ES-I3 (cell line): ENCODE data around the gene ATM.
"Not testable (repeated sequence)": the region's sequence is repeated elsewhere in the genome, so short reads cannot be mapped to it uniquely, and the experiment has no call there.

Experiments
- H3K36me3 ChIP-seq: 2 replicates; pipeline ENCODE4 v1.6.1; 2013; ENCODE audit warnings: mild to moderate bottlenecking, low read length, control low read depth, moderate library complexity; ENCODE audit not compliant: insufficient read depth
- H3K4me1 ChIP-seq: 2 replicates; pipeline ENCODE4 v1.6.1; 2013; ENCODE audit warnings: mild to moderate bottlenecking, control low read depth, low read length; ENCODE audit not compliant: insufficient read depth
- H3K9ac ChIP-seq: 2 replicates; pipeline ENCODE4 v1.6.1; 2013; ENCODE audit warnings: low read depth, mild to moderate bottlenecking, low read length, moderate library complexity
- H3K9me3 ChIP-seq: 2 replicates; pipeline ENCODE4 v1.6.1; 2013; ENCODE audit warnings: mild to moderate bottlenecking, low read length, moderate library complexity; ENCODE audit not compliant: control insufficient read depth, insufficient read depth

ATM gene

DNA sequence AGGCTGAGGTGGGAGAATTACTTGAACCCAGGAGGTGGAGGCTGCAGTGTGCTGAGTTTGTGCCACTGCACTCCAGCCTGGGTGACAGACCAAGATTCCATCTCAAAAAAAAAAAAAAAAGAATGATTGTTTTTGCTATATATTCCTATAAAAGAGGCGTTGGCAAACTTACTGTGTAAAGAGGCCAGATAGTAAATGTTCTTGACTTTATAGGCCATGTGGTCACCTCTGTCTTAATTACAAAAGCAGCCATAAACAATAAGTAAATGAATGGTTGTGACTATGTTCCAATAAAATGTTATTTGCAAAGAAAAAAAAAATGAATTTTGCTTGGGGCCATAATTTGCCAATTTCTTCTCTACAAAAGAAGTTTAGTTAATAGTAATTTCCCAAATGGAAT is 12.3 kb downstream of the ATM start:
- H3K4me1 ChIP-seq = no peaks in the 10 kb centered on the region
- H3K36me3 ChIP-seq = peaks cover 18% of the 10 kb centered on the region
- no peak overlapping the region for H3K9ac ChIP-seq
- no peaks in the 10 kb centered on the region for H3K9me3 ChIP-seq

DNA sequence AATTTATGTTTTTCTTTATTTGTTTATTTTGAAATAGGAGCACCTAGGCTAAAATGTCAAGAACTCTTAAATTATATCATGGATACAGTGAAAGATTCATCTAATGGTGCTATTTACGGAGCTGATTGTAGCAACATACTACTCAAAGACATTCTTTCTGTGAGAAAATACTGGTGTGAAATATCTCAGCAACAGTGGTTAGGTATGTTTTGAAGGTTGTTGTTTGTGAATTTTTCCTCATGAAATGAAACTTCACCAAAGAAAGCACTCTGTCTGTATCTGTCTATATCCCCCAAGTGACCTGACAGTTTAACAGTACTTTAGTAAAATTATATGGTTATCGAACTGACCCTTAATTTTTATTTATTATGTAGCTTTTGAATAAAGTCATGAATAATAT is 12.8 kb downstream of the ATM start:
- no peak overlapping the region for H3K9ac ChIP-seq
- H3K4me1 ChIP-seq = no peaks in the 10 kb centered on the region
- peaks cover 18% of the 10 kb centered on the region for H3K36me3 ChIP-seq
- H3K9me3 ChIP-seq = no peaks in the 10 kb centered on the region

DNA sequence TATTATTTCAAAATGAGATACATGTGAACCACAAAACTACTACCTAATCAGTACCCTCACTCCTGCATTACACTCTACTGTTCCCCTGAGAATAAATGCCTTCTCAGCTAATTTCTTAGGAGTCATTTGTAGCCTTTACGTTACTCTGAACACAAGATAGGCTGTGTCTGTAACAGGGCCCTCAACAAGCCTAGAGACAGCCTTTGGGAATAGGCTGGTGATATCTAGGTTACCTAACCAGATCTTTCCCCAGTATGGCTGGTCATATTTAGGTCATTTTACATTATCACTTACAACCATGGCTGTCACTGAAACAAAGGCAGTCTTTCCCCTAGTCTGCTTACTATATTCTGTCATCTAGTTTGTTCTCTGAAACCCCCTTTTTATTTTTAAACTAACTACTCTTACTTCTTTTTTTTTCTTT is 14.2 kb downstream of the ATM start:
- H3K36me3 ChIP-seq = peaks cover 11% of the 10 kb centered on the region
- no peaks in the 10 kb centered on the region for H3K4me1 ChIP-seq
- no peaks in the 10 kb centered on the region for H3K9me3 ChIP-seq
- no peak overlapping the region for H3K9ac ChIP-seq

DNA sequence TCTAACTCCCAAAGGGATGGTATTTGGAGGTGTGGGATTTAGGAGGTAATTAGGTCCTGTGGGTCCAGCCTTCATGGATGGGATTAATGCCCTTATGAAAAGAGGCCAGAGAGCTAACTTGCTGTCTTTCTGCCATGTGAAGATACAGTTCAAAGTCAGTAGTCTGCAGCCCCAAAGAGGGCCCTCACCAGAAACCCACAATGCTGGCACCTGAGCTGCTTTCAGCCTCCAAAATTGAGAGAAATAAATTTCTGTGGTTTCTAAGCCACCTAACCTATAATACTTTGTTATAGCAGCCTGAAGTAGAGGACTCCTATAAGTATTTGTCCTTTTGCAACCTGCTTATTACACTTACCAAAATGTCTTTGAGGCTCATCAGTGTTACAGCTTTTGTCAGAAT is 16.2 kb downstream of the ATM start:
- Histone ChIP-seq H3K36me3 (peaks cover 11% of the 10 kb centered on the region), H3K4me1 (no peaks in the 10 kb centered on the region), H3K9me3 (no peaks in the 10 kb centered on the region), H3K9ac (no peak overlapping the region)

DNA sequence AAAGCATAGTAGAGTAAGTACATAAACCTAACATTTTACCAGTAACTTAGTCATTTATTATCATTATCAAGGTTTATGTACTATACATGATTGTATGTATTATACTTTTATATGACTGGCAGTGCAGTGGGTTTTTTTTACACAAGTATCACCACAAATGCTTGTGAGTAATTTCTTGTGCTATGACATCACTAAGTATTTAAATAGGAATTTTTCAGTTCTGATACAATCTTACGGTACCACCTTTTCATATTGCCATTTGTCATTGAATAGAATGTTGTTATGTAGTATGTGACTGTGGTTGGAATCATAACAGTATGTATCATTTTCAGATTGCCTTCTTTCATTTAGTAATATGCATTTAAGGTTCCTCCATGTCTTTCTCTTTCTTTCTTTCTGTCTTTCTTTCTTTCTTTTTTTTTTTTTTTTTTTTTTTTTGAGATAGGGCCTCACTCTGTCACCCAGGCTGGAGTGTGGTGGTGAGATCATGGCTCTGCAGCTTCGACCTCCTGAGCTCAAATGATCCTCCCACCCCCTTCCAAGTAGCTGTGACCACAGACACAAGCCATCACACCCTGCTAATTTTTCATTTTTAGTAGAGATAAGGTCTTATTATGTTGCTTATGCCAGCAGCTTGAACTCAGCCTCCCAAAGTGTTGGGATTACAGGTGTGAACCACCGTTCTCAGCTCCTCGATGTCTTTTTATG is 18.6 kb downstream of the ATM start:
- Histone ChIP-seq H3K9me3 (no peaks in the 10 kb centered on the region), H3K9ac (no peak overlapping the region), H3K36me3 (peaks cover 5% of the 10 kb centered on the region; the same call in 1 of the 2 replicates), H3K4me1 (no peaks in the 10 kb centered on the region)

DNA sequence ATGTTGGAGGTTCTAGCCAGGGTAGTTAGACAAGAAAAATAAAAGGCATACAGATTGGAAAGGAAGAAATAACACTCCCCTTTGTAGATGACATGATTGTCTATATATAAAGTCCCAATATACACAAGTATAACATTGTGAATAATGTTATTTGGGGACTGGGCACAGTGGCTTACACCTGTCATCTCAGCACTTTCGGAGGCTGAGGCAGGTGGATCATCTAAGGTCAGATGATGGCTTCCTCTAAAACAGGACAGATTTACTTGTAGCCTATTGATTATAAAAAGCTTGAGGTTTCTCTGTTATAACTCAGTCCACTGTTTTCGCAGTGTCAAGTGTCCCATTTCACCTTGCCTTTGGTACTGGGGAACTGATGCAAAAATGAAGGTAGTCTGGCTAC is 19.6 kb downstream of the ATM start:
- Histone ChIP-seq H3K9ac (no peak overlapping the region), H3K36me3 (peaks cover 3% of the 10 kb centered on the region; the same call in 1 of the 2 replicates), H3K9me3 (no peaks in the 10 kb centered on the region), H3K4me1 (no peaks in the 10 kb centered on the region)

DNA sequence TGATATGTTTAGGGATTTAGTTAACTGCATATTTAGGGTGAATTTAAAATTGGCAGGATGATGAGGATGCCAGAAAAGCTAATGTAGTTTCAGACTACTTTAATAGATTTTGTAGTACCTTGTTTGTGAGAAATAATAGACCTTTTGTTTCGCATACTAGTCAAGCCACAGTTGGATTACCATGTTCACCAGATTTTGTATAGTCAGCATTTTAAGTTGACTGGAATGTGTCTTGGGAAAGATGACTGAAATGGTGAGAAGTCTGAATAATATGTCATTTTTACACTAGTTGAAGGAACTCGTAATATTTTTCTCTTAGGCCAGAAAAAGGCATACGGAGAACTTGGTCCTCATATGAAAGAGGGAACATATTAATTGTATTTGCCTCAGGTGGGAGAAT is 23.4 kb downstream of the ATM start:
- H3K9me3 ChIP-seq = no peaks in the 10 kb centered on the region
- no peaks in the 10 kb centered on the region for H3K4me1 ChIP-seq
- H3K36me3 ChIP-seq = peaks cover 8% of the 10 kb centered on the region
- no peak overlapping the region for H3K9ac ChIP-seq

DNA sequence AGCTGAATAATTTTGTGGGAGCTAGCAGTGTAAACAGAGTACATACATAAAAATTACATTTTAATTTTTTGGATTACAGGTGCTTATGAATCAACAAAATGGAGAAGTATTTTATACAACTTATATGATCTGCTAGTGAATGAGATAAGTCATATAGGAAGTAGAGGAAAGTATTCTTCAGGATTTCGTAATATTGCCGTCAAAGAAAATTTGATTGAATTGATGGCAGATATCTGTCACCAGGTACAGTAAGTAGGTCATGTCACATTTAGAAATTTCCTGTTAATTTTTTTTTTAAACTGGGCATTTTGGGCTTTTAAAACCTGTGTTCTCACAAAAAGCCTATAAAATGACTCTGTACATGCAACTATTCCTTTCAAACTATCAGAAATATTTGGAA is 24.0 kb downstream of the ATM start:
- Histone ChIP-seq H3K9ac (no peak overlapping the region), H3K36me3 (peaks cover 8% of the 10 kb centered on the region), H3K4me1 (no peaks in the 10 kb centered on the region), H3K9me3 (no peaks in the 10 kb centered on the region)

DNA sequence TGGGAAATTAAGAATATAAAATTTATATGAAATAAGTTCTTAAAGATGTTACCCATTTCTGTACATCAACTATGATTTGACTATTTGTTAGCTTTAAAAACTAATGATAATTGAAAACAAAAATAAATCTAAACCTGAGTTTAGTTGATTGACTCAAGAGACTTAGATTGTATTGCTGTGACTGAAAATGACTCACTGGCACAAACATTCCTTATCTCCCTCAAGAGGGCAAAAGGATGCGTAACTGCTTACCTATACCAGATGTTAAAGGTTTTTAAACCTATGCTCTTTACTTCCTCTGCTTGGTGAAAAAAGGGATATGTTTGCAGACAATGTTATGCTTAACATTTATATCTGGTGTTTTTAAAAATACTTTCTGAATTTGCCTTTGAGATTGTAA is 30.3 kb downstream of the ATM start:
- H3K9ac ChIP-seq = no peak overlapping the region
- no peaks in the 10 kb centered on the region for H3K9me3 ChIP-seq
- peaks cover 12% of the 10 kb centered on the region for H3K36me3 ChIP-seq
- no peaks in the 10 kb centered on the region for H3K4me1 ChIP-seq

DNA sequence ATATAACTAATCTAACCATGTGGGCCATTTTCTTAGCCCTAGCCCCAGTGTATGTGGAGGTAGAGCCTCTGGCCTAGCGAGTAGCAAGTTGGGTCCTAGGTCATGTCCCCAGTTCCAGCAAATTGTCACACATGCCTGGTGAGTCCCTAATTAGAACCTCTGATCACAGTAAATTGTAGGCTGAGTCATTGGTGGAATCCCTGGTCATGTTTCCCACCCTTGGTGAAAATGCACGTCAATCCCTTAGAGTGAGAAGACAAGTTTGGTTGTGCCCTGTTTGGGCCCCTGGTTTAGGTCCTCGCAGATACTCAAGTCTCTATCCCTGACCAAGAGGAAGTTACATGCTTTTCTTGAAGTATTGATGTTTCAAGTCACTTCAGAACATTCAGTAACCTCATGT is 46.7 kb downstream of the ATM start:
- no peak overlapping the region for H3K9ac ChIP-seq
- H3K9me3 ChIP-seq = no peaks in the 10 kb centered on the region; the same call in 1 of the 2 replicates
- H3K36me3 ChIP-seq = peaks cover 11% of the 10 kb centered on the region; the same call in 1 of the 2 replicates
- H3K4me1 ChIP-seq = no peaks in the 10 kb centered on the region

DNA sequence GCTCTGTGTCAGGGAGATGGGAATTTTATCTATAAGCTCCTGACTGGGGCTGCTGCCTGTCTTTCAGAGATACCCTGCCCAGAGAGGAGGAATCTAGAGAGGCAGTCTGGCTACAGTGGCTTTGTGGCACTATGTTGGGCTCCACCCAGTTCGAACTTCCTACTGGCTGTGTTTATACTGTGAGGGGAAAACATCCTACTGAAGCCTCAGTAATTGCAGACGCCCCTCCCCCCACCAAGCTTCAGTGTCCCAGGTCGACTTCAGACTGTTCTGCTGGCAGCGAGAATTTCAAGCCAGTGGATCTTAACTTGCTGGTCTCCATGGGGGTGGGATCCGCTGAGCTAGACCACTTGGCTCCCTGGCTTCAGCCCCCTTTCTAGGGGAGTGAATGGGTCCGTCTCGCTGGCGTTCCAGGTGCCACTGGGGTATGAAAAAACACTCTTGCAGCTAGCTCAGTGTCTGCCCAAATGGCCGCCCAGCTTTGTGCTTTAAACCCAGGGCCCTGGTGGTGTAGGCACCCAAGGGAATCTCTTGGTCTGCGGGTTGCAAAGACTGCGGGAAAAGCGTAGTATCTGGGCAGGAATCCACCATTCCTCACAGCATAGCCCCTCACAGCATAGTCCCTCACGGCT is 54.2 kb downstream of the ATM start:
- not testable (repeated sequence) for H3K4me1 ChIP-seq, H3K36me3 ChIP-seq, H3K9me3 ChIP-seq, H3K9ac ChIP-seq

DNA sequence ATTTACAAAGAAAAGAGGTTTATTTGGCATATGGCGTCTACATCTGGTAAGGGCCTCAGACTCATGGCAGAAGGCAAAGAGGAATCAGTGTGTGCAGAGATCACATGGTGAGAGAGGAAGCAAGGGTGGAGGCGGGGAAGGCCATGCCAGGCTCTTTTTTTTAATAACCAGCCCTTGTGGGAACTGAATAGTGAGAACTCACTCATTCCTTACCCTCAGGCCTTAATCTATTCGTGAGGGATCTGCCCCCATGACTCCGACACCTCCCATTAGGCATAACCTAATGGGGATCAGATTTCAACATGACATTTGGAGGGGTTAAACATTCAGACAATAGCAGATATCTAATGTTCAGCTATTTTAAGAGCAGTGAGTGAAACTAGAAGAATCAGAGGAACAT is 55.7 kb downstream of the ATM start:
- H3K9me3 ChIP-seq = no peaks in the 10 kb centered on the region
- H3K36me3 ChIP-seq = peaks cover 8% of the 10 kb centered on the region; the same call in 1 of the 2 replicates
- peaks cover 5% of the 10 kb centered on the region for H3K4me1 ChIP-seq
- H3K9ac ChIP-seq = no peak overlapping the region

DNA sequence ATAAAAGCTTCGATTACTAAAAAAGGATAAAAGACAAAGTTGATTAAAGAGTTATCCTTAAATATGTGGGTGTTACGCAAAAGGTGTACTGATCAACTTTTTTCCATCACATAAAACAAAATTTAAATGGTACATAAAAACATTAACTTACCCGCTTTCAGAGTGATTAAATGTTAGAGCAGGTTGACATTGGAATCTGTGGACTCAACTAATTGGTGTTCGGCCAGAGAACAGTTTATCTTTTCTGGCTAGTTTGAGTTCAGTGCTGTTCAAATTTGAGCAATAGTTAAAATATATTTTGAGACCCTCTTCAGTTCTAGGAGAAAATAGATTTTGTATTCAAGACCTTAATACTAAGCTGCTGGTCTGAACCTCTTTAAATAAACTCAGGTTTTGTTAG is 56.1 kb downstream of the ATM start:
- peaks cover 5% of the 10 kb centered on the region for H3K4me1 ChIP-seq
- no peak overlapping the region for H3K9ac ChIP-seq
- H3K36me3 ChIP-seq = peaks cover 7% of the 10 kb centered on the region; the same call in 1 of the 2 replicates
- H3K9me3 ChIP-seq = no peaks in the 10 kb centered on the region

DNA sequence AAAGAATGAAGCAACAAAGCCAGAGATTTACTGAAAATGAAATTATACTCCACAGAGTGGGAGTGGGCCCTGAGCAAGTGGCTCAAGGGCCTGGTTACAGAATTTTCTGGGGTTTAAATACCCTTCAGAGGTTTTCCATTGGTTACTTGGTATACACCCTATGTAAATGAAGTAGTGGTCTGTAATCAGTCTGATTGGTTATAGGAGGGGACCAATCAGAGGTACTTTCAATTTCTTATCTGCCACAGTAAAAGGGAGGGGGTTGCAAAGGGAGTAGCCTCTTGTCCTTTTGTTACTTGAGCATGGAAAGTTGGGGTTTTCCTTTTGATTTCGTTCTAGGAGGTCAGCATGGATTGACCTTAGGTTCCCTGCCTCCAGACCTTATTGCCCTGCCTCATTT is 63.5 kb downstream of the ATM start:
- no peaks in the 10 kb centered on the region for H3K9me3 ChIP-seq
- no peak overlapping the region for H3K9ac ChIP-seq
- H3K36me3 ChIP-seq = peaks cover 9% of the 10 kb centered on the region; the same call in 1 of the 2 replicates
- H3K4me1 ChIP-seq = no peaks in the 10 kb centered on the region

DNA sequence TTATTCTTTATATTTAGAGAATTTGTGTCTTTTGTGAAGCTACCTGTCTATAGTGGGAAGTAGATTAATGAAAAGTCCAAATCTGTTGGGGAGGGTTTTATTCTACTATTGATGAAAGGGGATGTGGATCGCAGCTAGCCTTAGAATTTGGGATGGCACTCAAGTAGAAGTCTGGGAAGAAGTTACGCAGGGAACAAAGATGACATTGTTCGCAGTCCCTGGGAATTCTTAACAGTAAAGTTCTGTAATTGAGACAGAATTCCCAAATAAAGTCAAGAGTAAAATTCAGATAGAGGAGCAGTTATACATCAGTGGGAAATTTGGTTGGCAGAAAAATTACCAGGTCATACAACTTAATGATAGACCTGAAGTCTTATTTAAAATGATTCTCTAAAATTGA is 64.1 kb downstream of the ATM start:
- H3K9me3 ChIP-seq = no peaks in the 10 kb centered on the region
- H3K9ac ChIP-seq = no peak overlapping the region
- no peaks in the 10 kb centered on the region for H3K4me1 ChIP-seq
- H3K36me3 ChIP-seq = peaks cover 14% of the 10 kb centered on the region; the same call in 1 of the 2 replicates
